Cerebellar nuclear complex (tissue), 1 donor: ENCODE data around the gene RPRD2.

Source experiments
- DNase-seq, 2 experiments: peaks; one replicate each; lab custom pipeline; 2025; lab: John Stamatoyannopoulos, UW

The RPRD2 gene

DNA sequence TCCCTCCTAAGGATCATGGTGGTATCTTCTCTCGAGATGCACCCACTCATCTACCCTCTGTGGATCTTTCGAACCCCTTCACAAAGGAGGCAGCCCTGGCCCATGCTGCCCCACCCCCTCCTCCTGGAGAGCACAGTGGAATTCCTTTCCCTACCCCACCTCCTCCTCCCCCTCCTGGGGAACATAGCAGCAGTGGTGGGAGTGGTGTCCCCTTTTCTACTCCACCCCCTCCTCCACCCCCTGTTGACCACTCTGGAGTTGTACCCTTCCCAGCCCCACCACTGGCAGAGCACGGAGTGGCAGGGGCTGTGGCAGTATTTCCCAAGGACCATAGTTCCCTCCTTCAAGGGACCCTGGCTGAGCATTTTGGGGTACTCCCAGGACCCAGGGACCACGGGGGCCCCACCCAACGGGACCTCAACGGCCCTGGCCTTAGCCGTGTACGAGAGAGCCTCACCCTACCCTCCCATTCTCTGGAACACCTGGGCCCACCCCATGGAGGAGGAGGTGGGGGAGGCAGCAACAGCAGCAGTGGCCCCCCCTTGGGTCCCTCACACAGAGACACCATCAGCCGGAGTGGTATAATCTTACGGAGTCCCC, 108.8 kb downstream of the RPRD2 start:
- no peak for DNase-seq

DNA sequence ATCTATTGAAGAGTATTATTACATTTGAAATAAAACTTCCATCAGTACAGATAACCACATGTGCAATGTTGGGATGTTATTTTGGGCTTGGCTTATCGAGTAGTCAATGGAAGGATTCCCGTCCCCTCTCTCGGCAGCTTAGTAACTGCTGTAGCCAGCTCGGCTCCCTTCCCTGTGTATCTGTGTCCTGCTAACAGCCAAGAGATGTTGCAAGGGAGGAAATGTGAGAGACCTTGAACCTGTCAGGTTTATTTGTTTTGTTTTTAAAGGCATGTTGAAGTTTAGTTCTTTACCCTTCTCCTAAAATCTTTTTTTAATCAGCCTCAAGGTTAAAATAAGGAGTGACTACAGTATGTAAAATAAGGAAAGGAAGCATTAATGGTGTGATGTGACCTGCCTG, 109.7 kb downstream of the RPRD2 start:
- DNase-seq, result no peak

DNA sequence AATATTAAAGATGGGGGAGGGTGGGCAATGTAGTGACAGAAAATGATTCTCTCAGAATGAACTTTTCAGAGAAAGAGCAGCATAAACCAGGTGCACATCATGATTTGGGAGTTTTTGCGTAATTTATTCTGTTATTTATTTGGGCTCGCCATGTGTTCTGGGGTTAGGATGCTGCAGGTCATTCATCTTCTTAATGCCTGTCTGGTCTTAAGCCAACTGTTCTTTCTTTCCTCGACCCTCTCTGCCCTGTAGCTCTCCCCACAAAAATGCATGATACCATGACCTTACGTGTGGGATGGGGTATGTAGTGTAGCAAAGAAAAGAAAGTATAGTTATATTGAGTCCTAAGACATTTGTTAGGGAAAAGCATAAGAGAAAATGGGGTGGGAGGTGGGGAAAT, 110.9 kb downstream of the RPRD2 start:
- no peak for DNase-seq

DNA sequence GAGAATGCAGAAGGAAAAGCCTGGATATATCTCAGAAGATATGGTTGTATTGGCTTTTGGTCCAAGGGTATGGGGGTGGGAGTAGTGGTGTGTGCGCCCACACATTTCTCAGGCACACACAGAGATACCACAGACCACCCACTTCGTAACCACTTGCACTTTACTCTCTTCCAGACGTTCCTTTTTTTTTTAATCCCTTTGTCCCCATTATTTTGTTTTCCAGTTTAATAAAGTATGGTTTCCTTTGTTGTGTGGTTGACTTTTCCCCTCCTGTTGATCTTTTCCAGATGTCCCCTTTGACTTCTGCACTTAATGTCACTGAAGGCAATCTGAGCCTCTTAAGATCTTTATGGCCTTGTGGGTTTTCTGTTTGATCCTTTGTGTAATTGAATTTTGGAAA, 112.8 kb downstream of the RPRD2 start:
- DNase-seq, result no peak

DNA sequence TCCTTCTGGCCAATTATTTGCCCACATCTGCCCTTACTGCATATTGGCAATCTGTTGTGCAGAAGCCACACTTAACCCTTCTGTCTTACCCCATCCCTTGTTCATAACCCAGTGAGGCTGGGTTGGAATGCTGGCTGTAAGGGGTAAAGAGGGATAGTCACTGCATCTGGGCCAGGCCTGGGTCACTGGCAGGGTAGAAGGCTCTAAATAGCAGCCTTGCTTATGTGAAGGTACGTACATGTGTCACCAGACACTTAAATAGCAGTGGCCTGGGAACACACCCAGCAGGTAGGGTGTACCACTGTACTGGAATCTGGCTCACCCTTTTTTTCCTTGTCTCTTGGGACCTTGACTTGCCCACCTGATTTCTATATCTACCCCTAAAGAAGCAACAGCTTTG, 113.4 kb downstream of the RPRD2 start:
- no peak for DNase-seq

DNA sequence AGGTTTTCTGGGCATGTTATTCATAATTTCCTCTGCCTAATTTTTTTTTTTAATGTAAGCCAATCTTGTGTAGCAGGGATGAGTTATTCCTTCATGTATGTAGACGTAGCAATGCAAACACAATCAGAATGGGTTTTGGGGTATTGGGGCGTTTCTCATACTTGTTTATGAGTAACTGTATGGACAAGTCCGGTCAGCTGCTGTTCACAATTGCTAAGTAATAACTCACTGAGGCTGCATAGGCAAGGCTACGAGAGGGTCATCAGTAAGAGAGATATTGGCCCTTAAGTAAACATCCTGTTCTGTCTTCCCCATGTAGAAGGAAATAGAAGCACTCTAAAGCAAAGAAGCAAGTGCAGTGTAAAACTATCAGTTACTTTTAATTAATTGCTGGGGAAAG, 113.8 kb downstream of the RPRD2 start:
- DNase-seq, result no peak

DNA sequence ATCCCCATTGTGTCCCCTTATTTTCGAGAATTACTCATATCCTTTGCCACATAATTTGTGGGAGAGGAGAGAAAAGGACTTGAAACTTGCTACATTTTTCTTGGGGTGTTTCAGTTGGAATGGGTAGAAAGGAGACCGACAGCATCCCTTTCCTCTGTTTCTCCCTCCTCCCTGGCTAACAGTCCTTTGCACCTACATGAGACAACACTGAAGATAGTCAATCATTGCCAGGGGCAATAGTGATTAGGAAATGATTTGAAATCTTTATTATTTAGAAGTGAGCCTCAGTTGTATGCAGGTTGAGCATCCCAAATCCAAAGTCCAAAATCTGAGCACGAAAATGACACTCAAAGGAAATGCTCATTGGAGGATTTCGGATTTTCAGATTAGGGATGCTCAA, 115.4 kb downstream of the RPRD2 start:
- no peak for DNase-seq

DNA sequence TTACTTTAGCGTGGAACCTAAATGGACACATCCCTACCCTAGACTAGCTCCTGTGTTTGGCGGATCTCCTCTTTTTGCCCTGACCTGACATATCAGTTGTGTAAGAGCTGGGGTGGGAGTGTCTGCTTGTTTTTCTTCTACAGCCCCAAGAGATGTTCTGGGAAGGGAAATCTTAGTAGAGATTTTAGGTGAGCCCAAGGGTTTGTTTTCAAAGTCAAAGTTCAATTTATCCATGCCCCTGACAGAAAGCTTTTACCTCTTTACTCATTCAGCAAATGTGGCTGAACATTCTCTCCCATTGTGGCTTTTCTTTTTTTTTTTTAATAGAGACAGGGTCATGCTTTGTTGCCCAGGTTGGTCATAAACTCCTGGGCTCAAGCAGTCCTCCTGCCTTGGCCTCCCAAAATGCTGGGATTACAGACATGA, 116.0 kb downstream of the RPRD2 start:
- DNase-seq, result no peak

DNA sequence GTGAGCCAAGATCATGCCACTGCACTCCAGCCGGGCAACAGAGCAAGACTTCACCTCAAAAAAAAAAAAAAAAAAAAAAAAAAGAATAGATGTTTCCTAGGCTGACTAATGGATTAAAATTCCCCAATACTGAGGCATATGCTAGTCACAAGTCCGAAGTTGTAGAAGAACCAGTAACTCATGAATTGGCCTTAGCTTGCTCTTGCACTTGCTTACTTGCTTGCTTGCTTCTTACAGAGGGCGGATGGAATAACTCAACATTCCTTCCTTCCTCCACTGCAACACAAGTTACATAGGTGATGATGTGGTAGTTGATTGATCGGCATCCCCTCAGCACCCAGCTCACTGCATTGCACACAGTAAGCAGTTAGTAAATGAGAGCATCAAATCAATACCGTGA, 120.5 kb downstream of the RPRD2 start:
- no peak for DNase-seq

DNA sequence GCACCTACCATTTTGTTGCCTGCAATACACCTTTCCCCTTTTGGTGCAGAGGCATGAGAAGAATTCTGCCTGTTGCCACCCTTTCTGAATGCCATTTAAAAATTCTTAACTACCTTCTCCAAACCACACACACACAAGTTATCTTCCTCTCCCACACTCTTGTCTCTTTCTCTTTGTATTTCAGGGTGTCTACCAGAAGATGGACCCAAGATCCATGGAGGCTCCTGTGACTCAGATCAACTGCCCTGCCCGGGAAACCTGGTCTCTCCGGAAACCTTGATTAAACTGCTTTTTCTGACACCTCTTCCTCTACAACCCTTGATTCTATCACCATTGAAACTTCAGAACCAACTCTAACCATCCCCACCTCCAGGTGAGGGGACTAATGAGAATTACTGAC, 120.9 kb downstream of the RPRD2 start:
- no peak for DNase-seq

DNA sequence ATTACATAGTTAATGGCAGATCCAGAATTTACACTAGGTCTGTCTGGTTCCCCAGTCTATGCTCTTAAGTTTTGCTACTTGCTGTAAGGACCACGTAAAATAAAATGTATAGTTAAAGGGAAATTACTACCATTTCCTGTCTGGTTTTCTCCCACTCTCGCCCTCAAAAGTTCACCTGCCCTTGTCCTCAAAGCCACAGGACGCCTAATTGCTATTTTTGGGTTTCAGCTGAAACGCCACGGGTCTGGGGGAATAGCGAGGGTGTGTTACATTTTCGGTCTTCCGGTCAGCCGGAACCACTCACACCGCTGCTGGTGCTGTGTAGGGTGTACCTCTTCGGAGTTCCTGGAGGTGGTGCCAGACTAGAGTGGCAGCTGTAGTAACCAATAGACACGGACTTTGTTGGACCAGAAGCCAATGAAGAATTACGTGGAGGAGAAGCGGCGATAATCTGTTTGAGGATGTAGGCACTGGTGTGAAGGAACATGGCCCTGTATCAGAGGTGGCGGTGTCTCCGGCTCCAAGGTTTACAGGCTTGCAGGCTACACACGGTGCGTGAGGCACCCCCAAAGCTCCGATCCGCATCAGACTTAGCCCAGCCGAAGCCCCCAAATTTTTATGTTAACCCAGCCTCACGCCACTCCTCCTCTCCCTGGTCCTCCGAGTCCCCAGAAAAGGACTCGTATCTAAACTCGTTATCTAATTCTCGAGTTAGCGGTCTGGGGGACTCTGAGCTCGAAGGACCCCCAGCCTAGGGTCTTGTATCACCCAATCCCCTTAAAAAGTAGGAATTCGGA, 123.2 kb downstream of the RPRD2 start, which contains the start of gene TARS2:
Gene TARS2 (plus strand): TSS at position 454 of the 797 bp plus-strand sequence. CDS start 32 bp downstream, at position 486.
- peak; percentile 86 to 98 for DNase-seq

DNA sequence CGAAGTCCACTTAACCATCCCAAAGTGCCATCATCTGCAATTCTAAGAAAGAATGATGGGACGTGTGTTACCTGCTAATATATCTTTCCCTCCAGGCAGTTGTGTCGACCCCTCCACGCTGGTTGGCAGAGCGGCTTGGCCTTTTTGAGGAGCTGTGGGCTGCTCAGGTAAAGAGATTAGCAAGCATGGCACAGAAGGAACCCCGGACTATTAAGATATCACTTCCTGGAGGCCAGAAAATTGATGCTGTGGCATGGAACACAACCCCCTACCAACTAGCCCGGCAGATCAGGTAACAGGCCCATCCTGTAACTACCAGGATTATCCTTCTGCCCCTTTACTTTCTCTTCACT, 123.8 kb downstream of the RPRD2 start:
- DNase-seq, result no peak

DNA sequence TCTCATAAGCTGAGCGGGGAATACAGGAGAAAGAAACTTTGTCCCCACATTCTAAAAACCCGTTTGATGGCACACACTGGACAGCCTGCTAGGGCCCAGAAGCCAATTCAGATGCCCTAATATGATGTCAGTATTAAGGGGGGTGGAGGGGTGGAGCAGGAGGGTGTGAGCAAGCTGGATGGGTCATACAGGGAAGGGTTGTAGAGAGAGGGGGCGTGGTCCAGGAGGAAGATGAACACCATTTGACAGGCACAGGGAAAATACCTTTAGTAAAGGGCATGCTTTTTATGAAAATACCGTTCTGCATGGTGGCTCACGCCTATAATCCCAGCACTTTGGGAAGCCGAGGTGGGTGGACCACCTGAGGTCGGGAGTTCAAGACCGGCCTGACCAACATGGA, 129.2 kb downstream of the RPRD2 start:
- no peak for DNase-seq

DNA sequence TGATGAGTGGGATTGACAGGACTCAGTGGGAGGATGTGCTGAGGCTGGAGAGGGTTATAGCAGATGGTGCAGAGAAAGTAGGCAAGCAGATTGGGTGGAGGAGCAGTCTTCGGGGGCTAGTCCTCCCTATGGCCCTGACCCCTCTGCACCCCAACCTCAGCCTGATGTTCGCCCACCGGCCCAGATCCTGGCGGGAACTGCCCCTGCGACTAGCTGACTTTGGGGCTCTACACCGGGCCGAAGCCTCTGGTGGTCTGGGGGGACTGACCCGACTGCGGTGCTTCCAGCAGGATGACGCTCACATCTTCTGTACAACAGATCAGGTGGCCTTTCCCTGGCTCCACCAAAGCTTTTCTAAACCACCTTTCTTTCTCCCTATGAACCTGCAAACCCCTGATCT, 134.4 kb downstream of the RPRD2 start:
- DNase-seq, result no peak

DNA sequence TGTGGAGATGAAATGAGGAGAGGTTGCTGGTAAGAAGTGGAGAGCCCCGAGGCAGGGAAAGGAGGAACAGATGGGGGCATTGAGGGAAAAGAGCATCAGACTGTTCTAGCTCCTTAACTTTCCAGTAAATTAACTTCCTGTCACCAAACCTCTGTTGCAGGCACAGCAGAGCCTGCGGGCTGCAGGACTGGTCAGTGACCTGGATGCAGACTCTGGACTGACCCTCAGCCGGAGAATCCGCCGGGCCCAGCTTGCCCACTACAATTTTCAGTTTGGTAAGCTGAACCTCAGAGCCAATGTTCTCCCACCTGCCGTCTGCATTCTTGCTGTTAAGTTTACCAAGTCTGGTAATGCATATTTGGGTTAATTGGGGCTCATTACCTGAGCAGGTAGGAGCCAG, 141.5 kb downstream of the RPRD2 start:
- no peak for DNase-seq

DNA sequence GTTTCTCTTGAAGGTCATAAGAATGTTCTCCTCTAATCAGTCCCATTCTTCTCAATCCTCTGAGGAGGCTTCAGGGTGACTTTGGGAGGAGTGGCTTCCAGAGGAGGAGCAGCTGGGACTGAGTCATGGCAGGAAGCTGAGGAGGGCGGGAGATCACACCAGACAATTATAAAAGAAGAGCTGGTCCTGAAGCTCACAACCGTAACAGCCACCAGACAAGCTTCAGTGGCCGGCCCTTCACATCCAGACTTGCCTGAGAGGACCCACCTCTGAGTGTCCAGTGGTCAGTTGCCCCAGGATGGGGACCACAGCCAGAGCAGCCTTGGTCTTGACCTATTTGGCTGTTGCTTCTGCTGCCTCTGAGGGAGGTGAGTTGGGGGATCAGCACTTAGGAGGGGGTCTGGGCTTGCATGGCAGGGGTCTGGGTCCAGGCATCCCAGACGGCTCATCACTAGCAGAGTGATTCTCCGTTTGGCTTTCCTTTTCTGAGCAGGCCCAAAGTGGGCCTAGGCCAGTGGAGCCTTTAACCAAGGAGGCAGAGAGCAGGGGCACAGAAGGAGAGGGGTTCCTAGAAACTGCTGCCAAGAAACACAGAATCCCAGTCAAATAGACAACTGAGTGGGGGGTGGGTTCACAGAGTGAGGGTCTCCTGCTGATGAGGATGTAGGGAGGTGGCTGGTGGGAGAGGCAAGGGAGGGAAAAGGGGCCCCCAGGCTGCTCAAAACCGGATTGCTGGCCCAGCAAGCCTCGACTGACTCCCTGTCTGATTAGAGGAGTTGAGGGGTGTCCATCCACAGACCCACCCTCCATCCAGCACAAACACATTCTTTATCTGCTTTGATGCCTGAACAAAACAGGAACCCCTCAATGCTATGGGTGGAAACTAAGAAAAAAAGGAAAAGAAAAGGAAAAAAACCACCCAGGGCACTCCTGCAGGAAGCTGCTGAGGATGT, 144.2 kb downstream of the RPRD2 start, which contains the start of gene ECM1:
Gene ECM1 (plus strand): TSS at position 198 of the 953 bp plus-strand sequence. CDS start 101 bp downstream, at position 299.
- DNase-seq, result no peak

DNA sequence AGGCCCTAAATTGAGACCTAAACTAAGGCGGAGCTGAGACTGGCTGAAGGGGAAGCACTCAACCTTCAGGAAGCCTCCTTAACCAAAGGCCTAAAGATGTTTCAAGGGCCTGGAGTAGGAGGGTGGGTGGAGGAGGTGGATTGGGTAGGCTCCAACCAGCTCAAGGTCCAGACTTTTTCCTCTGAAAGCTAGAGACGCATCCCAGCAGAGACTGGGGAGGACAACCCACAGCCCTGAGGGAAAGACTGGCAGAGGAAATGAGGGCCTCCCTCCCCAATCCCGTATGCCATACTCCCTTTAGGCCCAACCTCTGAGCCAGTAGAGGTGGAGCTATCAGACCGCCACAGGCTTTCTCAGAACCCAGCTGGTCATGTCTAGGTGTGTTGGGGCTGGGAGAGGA, 145.0 kb downstream of the RPRD2 start:
- no peak for DNase-seq

DNA sequence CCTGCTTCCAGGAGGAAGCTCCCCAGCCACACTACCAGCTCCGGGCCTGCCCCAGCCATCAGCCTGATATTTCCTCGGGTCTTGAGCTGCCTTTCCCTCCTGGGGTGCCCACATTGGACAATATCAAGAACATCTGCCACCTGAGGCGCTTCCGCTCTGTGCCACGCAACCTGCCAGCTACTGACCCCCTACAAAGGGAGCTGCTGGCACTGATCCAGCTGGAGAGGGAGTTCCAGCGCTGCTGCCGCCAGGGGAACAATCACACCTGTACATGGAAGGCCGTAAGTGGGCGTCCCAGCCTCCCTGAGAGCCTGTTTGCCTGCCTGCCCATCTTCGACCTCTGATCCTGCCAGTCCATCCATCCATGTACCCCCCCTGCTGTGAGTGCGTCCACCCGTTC, 147.6 kb downstream of the RPRD2 start:
- no peak for DNase-seq

DNA sequence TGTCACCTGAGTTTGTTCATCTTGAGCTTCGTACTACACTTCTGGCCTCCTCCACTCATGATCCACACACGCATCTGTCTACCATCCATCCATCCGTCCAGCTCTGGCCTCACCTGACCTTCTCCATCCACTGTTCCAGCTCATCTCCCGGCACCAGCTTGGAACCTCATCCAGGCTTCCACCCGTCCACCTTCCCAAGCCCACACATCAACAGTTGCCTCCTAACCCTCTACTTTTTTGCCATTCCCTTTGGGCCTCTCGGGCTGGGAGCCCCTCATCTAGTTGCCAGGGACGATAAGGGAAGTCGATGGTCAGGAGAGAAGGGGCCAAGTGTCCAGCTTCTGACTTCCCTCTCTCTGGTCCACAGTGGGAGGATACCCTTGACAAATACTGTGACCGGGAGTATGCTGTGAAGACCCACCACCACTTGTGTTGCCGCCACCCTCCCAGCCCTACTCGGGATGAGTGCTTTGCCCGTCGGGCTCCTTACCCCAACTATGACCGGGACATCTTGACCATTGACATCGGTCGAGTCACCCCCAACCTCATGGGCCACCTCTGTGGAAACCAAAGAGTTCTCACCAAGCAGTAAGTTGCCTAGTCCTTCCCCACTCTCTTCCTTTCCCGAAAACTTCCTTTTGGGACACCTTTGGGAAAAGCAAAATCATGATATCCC, 148.2 kb downstream of the RPRD2 start:
- no peak for DNase-seq

DNA sequence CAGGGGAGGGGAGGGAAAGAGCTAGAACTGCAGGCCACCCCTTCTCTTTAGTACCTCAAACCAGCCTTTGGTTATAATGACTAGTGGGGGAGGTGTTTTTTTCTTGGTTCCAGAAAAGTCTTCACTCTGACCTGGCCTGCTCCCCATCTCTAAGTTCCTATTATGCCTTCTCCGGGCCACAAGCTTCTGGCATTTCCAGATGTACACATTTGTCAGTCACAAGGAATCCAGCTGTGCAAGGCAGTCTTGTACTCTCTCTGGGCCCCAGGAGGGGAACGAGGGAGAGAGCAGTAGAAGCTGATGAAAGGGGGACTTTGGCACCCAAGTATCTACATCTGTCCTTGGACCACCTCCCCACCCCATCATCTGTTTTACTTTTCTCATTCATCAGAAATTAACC, 148.9 kb downstream of the RPRD2 start:
- no peak for DNase-seq

DNA sequence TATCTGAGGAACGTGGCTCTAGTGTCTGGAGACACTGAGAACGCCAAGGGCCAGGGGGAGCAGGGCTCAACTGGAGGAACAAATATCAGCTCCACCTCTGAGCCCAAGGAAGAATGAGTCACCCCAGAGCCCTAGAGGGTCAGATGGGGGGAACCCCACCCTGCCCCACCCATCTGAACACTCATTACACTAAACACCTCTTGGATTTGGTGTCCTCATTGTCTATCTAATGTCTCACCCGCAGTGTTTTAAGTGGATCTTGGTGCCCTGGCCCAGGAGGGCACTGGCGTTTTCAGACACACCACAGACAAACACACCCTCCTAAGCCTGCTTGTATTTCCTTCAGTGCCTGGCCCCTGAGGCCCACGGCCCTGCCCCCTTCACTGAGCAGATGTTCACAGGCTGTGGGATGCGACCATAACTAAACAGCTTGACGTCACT, 149.4 kb downstream of the RPRD2 start:
- DNase-seq, result no peak

DNA sequence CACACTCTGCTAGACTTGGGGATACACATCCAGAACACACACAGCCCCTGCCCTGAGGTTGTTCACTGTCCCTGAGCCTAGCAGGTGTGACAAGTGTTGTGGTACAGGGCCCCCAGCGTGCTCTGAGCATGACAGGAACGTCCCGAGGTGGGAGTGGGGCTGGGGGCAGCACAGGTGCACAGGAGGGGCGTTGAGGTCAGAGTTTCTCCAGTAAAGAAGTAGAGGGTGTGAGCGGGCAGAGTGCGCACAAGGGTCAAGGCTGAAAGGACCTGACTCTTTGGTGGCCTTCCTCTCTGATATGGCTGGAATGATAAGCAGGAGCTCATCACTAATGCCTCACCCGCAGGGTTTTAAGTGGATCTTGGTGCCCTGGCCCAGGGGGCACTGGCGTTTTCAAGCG, 150.3 kb downstream of the RPRD2 start:
- no peak for DNase-seq
